Psoas muscle (tissue), 8 donors: ENCODE measurements around the gene PPP1R16B. TPM values are rescaled to one million over a fixed set of nuclear protein-coding genes. Genes with fewer than 3 reads are reported as not detected.

Source experiments
- ATAC-seq, 4 donors: fragments of 200-7000 bp; cut with Tn5 transposase; one replicate each; pipeline ENCODE4 v1.9.1; 2020; ENCODE audit warnings: moderate library complexity in 3 of 4, mild to moderate bottlenecking in 2 of 4
- DNase-seq, 2 donors: peaks; one replicate each; pipeline ENCODE4 v3.0.0-alpha.2; 2020
- H3K27ac ChIP-seq: fragments of 200-600 bp; one replicate; pipeline ENCODE4 v1.8.0; 2022
- H3K27me3 ChIP-seq, 3 donors: fragments of 200-600 bp in 1 of 3; one replicate each; pipeline versions ENCODE4 v1.6.1 to v1.8.0; 2013 to 2022; ENCODE audit warnings: low read length in 2 of 3, mild to moderate bottlenecking in 2 of 3, moderate library complexity in 1 of 3; ENCODE audit not compliant: insufficient read depth in 3 of 3
- H3K36me3 ChIP-seq, 2 donors: fragments of 200-600 bp in 1 of 2; one replicate each; pipeline versions ENCODE4 v1.6.1 to v1.8.0; 2013 to 2022; ENCODE audit warnings: low read depth in 1 of 2, mild to moderate bottlenecking in 1 of 2, moderate library complexity in 1 of 2; ENCODE audit not compliant: insufficient read depth in 1 of 2
- H3K4me1 ChIP-seq: fragments of 200-600 bp; one replicate; pipeline ENCODE4 v1.8.0; 2022
- H3K4me3 ChIP-seq: fragments of 200-600 bp; one replicate; pipeline ENCODE4 v1.8.0; 2022; ENCODE audit warnings: mild to moderate bottlenecking
- H3K9me3 ChIP-seq: fragments of 200-600 bp; one replicate; pipeline ENCODE4 v1.8.0; 2022
- CTCF ChIP-seq: fragments of 200-600 bp; IDR thresholded peaks from one replicate; pipeline ENCODE4 v1.8.0; 2022; ENCODE audit warnings: antibody characterized with exemption
- WGBS, 3 donors: extraction: QIAGEN DNeasy Blood & Tissue Kit; methylation state at CpG; one replicate each; pipeline versions ENCODE4 v1.1.6 to v1.1.7; 2013; 5-methylcytosine and 5-hydroxymethylcytosine counted together
- intact Hi-C, 2 donors: fragments of 100-400 bp; cut with DNase I; formaldehyde crosslinking; loops; one replicate each; pipeline versions ENCODE4 v1.11.0 to v1.14.2; 2022
- polyA plus RNA-seq, 3 donors: library from polyadenylated mRNA; stranded (reverse); fragments of 200-250 nt; gene quantifications; one replicate each; pipeline ENCODE4 v1.2.3, GENCODE V29; 2013
- total RNA-seq, 4 donors: library from RNA; stranded (reverse); fragmentation: NEBNext Ultra II Directional in 2 of 4; extraction: Animal tissue kit (Norgen Biotek cat#: 25700) in 2 of 4; gene quantifications; one replicate each; pipeline versions ENCODE4 v1.2.1 to v1.2.4, GENCODE V29; 2021 to 2023
- donor health status: healthy with polysubstance abuse.
- donor health status: DM: no; HTN: no; CAD: no; lungs with moderate emphysema.
- donor health status: Bipolar disorder and iron deficiency.
- donor health status: healthy.
- donor health status: DM: yes; HTN: yes; CAD: no.
- donor health status: DM: no; HTN: no; CAD: no.
- donor health status: DM: no; HTN: no; CAD: no.
- donor health status: DM: yes; HTN: yes; CAD: no.

Gene PPP1R16B
- total and polyA plus RNA-seq, 7 donors, result 1.6 to 5.2 (median 4.1) TPM

GRCh38 chr20:38883981-38884733, 78.7 kb downstream of the PPP1R16B start:
- Histone ChIP-seq H3K36me3 (no peaks in the 10 kb centered on the region), H3K4me3 (no peak overlapping the region), H3K9me3 (no peaks in the 10 kb centered on the region), H3K27ac (no peak overlapping the region), H3K4me1 (no peaks in the 10 kb centered on the region), H3K27me3 (peaks cover 0 to 20% (median under 1%) of the 10 kb centered on the region in 3 donors)
- 88 to 90% (median 89%) methylated on average over 13 of the region's 13 CpGs for WGBS, 3 donors
- DNase-seq (no peak), ATAC-seq (no peak)
- intact Hi-C loops, result loop anchor here in 1 of 2 donors (10.0 kb wide), 1 partner anchor 239 kb away; no protein-coding TSS in a partner anchor
- no peak for TF ChIP-seq CTCF

- Histone ChIP-seq H3K36me3 (no peaks in the 10 kb centered on the region), H3K4me3 (no peak overlapping the region), H3K27me3 (peaks cover 0 to 22% (median 0%) of the 10 kb centered on the region in 3 donors), H3K9me3 (no peaks in the 10 kb centered on the region), H3K27ac (no peak overlapping the region), H3K4me1 (no peaks in the 10 kb centered on the region)
- intact Hi-C loops, result loop anchor here in 1 of 2 donors (10.0 kb wide), 1 partner anchor 241 kb away; no protein-coding TSS in a partner anchor
- ATAC-seq (no peak), DNase-seq (no peak)
- WGBS, 3 donors, result 57 to 63% (median 61%) methylated on average over 6 of the region's 6 CpGs
- no peak for TF ChIP-seq CTCF
Observed at GRCh38 chr20:38885357-38885756, 79.9 kb downstream of the PPP1R16B start.

GRCh38 chr20:38888059-38888831, 82.7 kb downstream of the PPP1R16B start:
- DNase-seq (no peak), ATAC-seq (no peak)
- no peak overlapping the region for H3K27ac ChIP-seq
- no peaks in the 10 kb centered on the region for H3K9me3 ChIP-seq
- no peaks in the 10 kb centered on the region for H3K4me1 ChIP-seq
- no peaks in the 10 kb centered on the region for H3K36me3 ChIP-seq
- peaks cover 0 to 13% (median 0%) of the 10 kb centered on the region in 3 donors for H3K27me3 ChIP-seq
- TF ChIP-seq CTCF, result no peak
- H3K4me3 ChIP-seq, result no peak overlapping the region
- intact Hi-C loops, result loop anchor here in 1 of 2 donors (10.0 kb wide), 1 partner anchor 243 kb away; no protein-coding TSS in a partner anchor
- WGBS, 3 donors, result 54 to 67% (median 60%) methylated on average over 12 to 13 of the region's 13 CpGs

GRCh38 chr20:38889050-38889449, 83.6 kb downstream of the PPP1R16B start:
- 74 to 79% (median 78%) methylated on average over 2 of the region's 2 CpGs for WGBS, 3 donors

More at GRCh38 chr20:38889050-38889449, 83.6 kb downstream of the PPP1R16B start:
- H3K36me3 ChIP-seq, result no peaks in the 10 kb centered on the region
- DNase-seq, result no peak
- no peak for TF ChIP-seq CTCF
- no peak overlapping the region for H3K27ac ChIP-seq
- peaks cover 0 to 11% (median 0%) of the 10 kb centered on the region in 3 donors for H3K27me3 ChIP-seq
- no peaks in the 10 kb centered on the region for H3K4me1 ChIP-seq
- H3K4me3 ChIP-seq, result no peak overlapping the region
- intact Hi-C loops, result loop anchor here in 1 of 2 donors (10.0 kb wide), 1 partner anchor 244 kb away; no protein-coding TSS in a partner anchor
- H3K9me3 ChIP-seq, result no peaks in the 10 kb centered on the region
- ATAC-seq, result no peak
